WERI-Rb-1 (cell line): ENCODE measurements around the gene SERINC1.

Source experiments
- DNase-seq: peaks from one replicate; pipeline ENCODE4 v3.0.0-alpha.2; 2020
- H3K27ac ChIP-seq: fragments of 250-450 bp; sonication (Bioruptor Pico); 2 replicates; pipeline ENCODE4 v1.5.1; 2020; ENCODE audit warnings: mild to moderate bottlenecking, moderate library complexity
- H3K27me3 ChIP-seq: fragments of 250-450 bp; sonication (Bioruptor Pico); 2 replicates; pipeline ENCODE4 v1.5.1; 2021; ENCODE audit warnings: mild to moderate bottlenecking, low read depth, moderate library complexity; ENCODE audit not compliant: insufficient read depth, severe bottlenecking
- H3K36me3 ChIP-seq: fragments of 250-450 bp; sonication (Bioruptor Pico); 2 replicates; pipeline ENCODE4 v1.5.1; 2020; ENCODE audit warnings: mild to moderate bottlenecking, moderate library complexity
- H3K4me3 ChIP-seq: 2 replicates; pipeline ENCODE4 v1.5.1; 2011; ENCODE audit warnings: low read depth, mild to moderate bottlenecking, control low read depth, low read length
- H3K9me3 ChIP-seq: fragments of 250-450 bp; sonication (Bioruptor Pico); 2 replicates; pipeline ENCODE4 v1.5.1; 2021; ENCODE audit warnings: mild to moderate bottlenecking, moderate library complexity; ENCODE audit not compliant: severe bottlenecking
- TF ChIP-seq, protein P1 (sequence below): IDR thresholded peaks from 2 replicates; pipeline ENCODE4 v1.5.1; 2011; ENCODE audit warnings: low read depth, mild to moderate bottlenecking, control low read depth, inconsistent platforms, low read length

The SERINC1 gene

DNA sequence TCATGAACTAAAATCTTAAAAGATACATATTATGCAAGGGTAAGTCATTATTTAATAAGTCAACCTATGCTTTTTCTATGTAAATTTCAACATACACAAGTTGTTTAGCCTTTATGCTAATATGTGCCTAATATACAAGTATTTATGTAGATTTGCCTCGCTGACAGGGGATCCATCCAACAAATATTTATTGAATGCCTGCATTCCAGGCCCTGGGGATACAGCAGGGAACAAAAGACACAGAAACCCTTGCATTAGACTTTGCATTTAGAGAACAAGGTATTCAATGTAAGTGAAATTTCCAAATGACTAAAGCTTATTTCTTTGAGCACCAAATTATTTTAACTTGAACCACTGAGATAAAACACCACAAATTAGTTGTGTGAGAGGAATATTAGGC, 19.1 kb downstream of the SERINC1 start:
- H3K27me3 ChIP-seq = no peaks in the 10 kb centered on the region
- TF ChIP-seq, protein P1, sequence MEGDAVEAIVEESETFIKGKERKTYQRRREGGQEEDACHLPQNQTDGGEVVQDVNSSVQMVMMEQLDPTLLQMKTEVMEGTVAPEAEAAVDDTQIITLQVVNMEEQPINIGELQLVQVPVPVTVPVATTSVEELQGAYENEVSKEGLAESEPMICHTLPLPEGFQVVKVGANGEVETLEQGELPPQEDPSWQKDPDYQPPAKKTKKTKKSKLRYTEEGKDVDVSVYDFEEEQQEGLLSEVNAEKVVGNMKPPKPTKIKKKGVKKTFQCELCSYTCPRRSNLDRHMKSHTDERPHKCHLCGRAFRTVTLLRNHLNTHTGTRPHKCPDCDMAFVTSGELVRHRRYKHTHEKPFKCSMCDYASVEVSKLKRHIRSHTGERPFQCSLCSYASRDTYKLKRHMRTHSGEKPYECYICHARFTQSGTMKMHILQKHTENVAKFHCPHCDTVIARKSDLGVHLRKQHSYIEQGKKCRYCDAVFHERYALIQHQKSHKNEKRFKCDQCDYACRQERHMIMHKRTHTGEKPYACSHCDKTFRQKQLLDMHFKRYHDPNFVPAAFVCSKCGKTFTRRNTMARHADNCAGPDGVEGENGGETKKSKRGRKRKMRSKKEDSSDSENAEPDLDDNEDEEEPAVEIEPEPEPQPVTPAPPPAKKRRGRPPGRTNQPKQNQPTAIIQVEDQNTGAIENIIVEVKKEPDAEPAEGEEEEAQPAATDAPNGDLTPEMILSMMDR = no peak
- no peak for DNase-seq
- peaks cover 66% of the 10 kb centered on the region for H3K36me3 ChIP-seq
- no peak overlapping the region for H3K4me3 ChIP-seq
- no peaks in the 10 kb centered on the region for H3K9me3 ChIP-seq
- no peak overlapping the region for H3K27ac ChIP-seq

DNA sequence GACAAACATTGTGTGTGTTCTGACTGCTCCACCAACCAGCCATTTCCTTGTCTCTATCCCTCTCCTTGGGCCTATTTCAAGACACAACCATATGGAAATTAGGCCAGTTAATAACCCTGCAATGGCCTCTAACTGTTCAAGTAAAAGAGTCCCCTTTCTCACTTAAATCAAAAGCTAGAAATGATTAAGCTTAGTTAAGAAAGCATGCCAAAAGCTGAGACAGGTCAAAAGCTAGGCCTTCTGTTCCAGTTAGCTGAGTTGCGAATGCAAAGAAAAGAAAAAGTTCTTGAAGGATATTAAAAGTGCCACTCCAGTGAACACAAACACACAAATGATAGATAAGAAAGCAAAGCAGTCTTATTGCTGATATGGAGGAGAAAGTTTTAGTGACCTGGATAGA, 22.5 kb downstream of the SERINC1 start:
- Histone ChIP-seq H3K36me3 (peaks cover 66% of the 10 kb centered on the region), H3K27ac (no peak overlapping the region), H3K9me3 (no peaks in the 10 kb centered on the region), H3K4me3 (no peak overlapping the region), H3K27me3 (no peaks in the 10 kb centered on the region)
- no peak for DNase-seq
- TF ChIP-seq, protein P1 = no peak

DNA sequence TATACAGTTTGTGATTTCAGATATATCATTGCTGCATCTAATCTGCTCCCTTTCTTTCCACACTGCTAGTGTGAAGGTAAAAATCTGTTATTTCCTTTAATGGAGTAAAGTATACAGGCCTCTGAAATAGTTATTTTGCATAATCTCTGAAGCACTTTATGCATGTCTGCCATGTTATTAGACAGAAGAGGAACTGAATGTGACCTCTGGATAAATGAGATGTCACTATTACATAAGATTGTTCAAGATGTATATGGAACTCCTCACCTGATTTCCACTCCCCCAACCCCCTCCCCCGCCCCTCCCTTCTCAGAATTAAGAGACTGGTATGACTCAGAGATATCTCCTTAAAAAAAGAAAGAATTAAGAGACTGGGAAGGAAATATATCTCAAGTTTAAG, 26.3 kb downstream of the SERINC1 start:
- no peak for DNase-seq
- no peaks in the 10 kb centered on the region for H3K9me3 ChIP-seq
- TF ChIP-seq, protein P1 = no peak
- peaks cover 58% of the 10 kb centered on the region for H3K36me3 ChIP-seq
- no peak overlapping the region for H3K27ac ChIP-seq
- H3K4me3 ChIP-seq = no peak overlapping the region
- H3K27me3 ChIP-seq = no peaks in the 10 kb centered on the region

DNA sequence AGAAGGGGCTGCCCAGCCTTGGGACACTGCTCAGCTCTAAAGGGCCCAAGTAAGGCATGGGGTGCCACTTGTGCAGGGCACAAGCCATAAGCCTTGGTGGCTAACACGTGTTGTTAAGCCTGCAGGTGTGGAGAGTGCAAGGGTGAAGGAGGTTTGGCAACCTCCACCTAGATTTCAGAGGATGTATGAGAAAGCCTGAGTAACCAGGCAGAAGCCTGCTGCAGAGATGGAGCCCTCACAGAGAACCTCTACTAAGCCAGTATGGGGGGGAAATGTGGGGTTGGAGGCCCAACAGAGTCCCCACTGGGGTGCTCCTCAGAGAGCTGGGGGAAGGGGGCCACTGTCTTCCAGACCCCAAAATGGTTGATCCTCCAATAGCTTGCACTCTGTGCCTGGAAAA, 32.6 kb downstream of the SERINC1 start:
- TF ChIP-seq, protein P1 = no peak
- no peaks in the 10 kb centered on the region for H3K27me3 ChIP-seq
- no peak overlapping the region for H3K4me3 ChIP-seq
- peaks cover 19% of the 10 kb centered on the region for H3K9me3 ChIP-seq
- peaks cover 71% of the 10 kb centered on the region for H3K36me3 ChIP-seq
- no peak for DNase-seq
- H3K27ac ChIP-seq = no peak overlapping the region

DNA sequence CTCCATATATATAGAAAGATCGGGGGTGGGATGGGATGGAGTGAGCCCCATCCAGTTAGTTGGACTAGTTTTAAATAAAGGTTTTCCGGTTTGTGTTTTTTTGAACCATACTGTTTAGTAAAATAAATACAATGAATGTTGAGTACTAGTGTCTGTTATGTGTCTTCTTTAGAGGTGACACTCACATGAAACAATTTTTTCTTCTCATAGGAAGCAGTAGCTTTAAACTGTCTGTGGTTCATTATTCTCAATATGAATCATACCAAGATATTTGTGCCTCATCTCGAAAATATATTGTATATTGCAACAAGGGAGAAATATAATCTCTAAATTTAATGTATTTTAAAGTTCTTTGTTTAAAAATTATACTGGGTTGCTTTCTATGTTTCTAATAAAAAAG, 38.8 kb downstream of the SERINC1 start:
- no peak for DNase-seq
- TF ChIP-seq, protein P1 = no peak
- no peak overlapping the region for H3K27ac ChIP-seq
- H3K4me3 ChIP-seq = no peak overlapping the region
- H3K9me3 ChIP-seq = peaks cover 3% of the 10 kb centered on the region
- H3K27me3 ChIP-seq = no peaks in the 10 kb centered on the region
- H3K36me3 ChIP-seq = peaks cover 79% of the 10 kb centered on the region

DNA sequence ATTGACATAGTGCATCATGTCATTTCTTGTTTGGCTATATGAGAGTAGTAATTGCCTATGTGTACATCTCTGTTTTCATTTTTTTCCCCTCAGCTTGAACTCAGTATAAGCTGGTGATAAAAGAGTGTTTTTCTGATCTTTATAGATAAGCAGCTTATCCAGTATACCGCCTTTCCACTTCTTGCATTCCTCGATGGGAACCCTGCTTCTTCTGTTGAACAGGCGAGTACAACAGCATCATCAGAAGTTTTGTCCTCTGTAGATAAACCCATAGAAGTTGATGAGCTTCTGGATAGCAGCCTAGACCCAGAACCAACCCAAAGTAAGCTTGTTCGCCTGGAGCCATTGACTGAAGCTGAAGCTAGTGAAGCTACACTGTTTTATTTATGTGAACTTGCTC, 39.8 kb downstream of the SERINC1 start:
- Histone ChIP-seq H3K36me3 (peaks cover 78% of the 10 kb centered on the region), H3K4me3 (no peak overlapping the region), H3K9me3 (no peaks in the 10 kb centered on the region), H3K27me3 (no peaks in the 10 kb centered on the region), H3K27ac (no peak overlapping the region)
- TF ChIP-seq, protein P1 = no peak
- DNase-seq = no peak
